Measurements from ENCODE around the gene PPM1H. TPM values are rescaled to one million over a fixed set of nuclear protein-coding genes. Genes with fewer than 3 reads are reported as not detected.
A peak's percentile ranks its signal among the peaks of the same experiment; 100 is the strongest.
"Not testable (repeated sequence)": the region's sequence is repeated elsewhere in the genome, so short reads cannot be mapped to it uniquely, and the experiment has no call there.

The PPM1H gene
- total RNA-seq, 1 donor from 2014 or later = 8.5 TPM

DNA sequence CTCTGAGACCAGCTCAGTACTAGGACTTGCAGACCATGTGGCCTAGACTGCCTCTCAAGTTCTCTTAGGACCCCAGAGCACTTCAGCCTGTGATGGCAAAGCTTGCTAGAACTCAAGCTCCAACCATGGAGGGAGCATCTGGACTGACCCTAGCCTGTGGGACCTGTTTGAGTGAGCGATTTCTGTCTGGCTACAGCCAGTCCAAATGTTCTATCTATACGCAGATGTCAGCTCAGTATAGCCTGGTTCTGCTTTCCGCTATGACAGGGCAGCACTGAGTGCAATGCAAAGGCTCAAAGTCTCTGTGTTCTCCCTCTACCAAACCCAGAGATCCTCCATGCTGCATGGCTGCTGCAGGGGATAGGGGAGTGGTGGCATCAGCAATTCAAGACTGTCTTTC, 20.7 kb upstream of the PPM1H start:
- intact Hi-C loops (cut with micrococcal nuclease) = no loop called here
- no peak for ATAC-seq
- DNase-seq = no peak

DNA sequence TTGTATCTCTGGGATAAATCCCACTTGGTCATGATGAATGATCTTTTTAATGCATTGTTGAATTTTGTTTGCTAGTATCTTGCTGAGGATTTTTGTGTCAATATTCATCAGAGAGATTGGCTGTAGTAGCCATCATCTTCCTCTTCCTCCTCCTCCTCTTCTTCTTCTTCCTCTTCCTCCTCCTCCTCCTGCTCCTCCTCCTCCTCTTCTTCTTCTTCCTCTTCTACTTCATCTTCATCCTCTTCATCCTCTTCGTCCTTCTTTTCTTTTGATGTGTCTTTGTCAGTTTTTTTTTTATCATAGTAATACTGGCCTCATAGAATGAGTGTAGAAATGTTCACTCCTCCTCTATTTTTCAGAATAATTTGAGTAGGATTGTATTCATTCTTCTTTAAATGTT, 15.4 kb upstream of the PPM1H start:
- ATAC-seq (no peak), DNase-seq (no peak)
- intact Hi-C loops (cut with micrococcal nuclease) = no loop called here

DNA sequence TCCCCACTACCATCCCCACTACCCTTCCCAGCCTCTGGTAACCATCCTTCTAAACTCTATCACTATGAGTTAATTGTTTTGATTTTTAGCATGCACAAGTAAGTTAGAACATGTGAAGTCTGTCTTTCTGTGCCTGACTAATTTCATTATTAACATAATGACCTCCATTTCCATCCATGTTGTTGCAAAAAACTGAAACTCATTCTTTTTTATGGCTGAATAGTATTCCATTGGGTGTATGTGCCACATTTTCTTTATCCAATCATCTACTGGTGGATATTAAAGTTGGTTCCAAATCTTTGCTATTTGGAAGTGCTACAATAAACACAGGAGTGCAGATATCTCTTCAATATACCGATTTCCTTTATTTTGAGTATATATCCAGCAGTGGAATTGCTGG, 13.2 kb upstream of the PPM1H start:
- no peak for DNase-seq
- intact Hi-C loops (cut with micrococcal nuclease) = no loop called here
- no peak for ATAC-seq

DNA sequence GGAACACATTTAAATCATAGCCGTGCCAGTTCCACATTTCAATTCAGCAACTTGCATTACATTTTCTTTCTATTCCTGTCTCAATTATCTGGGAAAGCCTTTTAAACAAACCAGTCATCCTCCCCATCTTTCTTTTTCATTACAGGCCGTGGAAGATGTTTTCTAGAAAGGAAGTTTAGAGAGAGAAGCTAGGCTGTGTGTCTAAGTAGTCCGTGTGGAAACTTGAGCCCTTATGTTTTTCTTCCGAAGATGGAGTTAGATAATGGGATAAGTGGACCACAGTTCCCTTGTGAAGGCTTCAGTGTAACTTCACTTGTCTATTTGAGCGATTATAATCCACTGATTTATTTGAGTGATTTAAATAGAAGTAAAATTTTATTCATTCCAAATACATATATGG, 12.4 kb upstream of the PPM1H start:
- no peak for ATAC-seq
- intact Hi-C loops (cut with micrococcal nuclease) = no loop called here
- DNase-seq = no peak

- intact Hi-C loops (cut with micrococcal nuclease) = no loop called here
- no peak for ATAC-seq
- no peak for DNase-seq
Measured at GRCh38 chr12:62943779-62944395, 8.9 kb upstream of the PPM1H start.

GRCh38 chr12:62942316-62942715, 7.4 kb upstream of the PPM1H start:
- intact Hi-C loops (cut with micrococcal nuclease); ATAC-seq: not testable (repeated sequence)

GRCh38 chr12:62934239-62934798, 631 bp downstream of the PPM1H start:
- peak; percentile 79 for ATAC-seq
- peak; percentile 70 for DNase-seq
- intact Hi-C loops (cut with micrococcal nuclease) = loop anchor here (10.0 kb wide), 1 partner anchor 120 kb away; no protein-coding TSS in a partner anchor

More at GRCh38 chr12:62942316-62942715, 7.4 kb upstream of the PPM1H start:
- not testable (repeated sequence) for DNase-seq

GRCh38 chr12:62933602-62934238, 1.2 kb downstream of the PPM1H start:
- ATAC-seq = peak; percentile 20
- intact Hi-C loops (cut with micrococcal nuclease) = loop anchor here (10.0 kb wide), 1 partner anchor 119 kb away; no protein-coding TSS in a partner anchor
- peak; percentile 35 for DNase-seq

DNA sequence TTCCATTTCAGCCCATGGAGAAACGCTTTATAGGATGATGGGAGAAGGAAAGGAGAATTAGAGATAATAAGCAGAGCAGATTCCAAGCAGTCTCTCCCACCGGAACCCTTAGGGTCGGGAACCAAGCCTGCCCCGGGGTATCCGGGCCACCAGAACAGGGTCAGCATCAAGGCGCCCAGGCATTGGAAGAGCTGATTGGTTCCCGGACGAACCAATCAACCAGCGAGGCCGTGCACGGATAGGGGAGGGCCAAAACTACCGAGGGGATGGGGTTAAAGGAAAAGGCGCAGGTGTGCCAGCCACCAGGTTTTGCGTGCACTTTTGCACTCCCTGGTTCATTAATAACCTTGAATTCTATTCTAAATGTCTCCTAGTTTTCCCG, 1.7 kb downstream of the PPM1H start:
- intact Hi-C loops (cut with micrococcal nuclease) = loop anchor here (10.0 kb wide), 1 partner anchor 118 kb away; no protein-coding TSS in a partner anchor
- ATAC-seq = peak; percentile 62
- peak; percentile 52 for DNase-seq

GRCh38 chr12:62931477-62931876, 3.5 kb downstream of the PPM1H start:
- no peak for DNase-seq
- intact Hi-C loops (cut with micrococcal nuclease) = loop anchor here (10.0 kb wide), 1 partner anchor 117 kb away; no protein-coding TSS in a partner anchor
- ATAC-seq = no peak

DNA sequence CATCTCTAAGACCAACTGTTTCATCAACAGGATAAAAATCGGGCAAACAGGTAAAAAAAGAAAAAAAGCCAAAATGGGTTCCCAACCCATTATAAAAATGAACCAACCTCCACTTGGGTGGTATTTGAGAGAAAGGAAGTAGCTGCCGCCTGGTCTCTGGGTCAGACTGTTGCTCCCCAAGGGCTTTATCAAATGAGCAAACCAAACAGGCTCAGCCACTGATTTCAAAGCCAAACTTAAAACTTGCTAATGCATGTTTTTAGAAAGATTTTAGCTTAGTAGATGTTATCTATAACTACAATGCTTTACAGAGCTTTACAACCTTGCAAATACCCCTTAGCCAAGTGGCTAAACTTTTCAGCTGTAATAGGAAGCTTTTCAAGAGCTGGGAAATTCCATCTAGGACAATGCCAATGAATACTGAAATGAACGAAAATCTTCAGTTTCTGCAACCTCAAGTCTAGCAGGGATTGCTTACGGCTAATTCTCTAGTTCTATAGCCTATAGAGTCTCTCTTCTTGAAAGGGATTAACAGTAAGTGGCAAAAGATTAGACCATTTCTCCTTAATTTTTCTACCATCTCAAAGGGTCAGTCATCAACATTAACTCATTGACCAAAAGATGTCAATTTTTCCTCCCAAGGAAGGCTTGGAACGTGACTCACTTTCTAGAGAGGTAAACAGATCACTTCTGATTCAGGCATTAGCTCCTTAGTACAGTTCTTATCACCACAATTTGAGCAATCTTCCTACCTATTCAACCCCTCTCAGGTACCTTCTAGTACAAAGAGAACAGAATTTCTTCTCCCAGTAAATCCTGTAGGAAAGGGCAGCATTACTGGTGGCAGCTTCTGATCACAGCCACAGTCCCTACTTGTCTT, 4.2 kb downstream of the PPM1H start:
- ATAC-seq (no peak), DNase-seq (no peak)
- intact Hi-C loops (cut with micrococcal nuclease) = loop anchor here (10.0 kb wide), 1 partner anchor 116 kb away; no protein-coding TSS in a partner anchor

GRCh38 chr12:62928632-62929031, 6.3 kb downstream of the PPM1H start:
- DNase-seq = no peak
- no peak for ATAC-seq
- intact Hi-C loops (cut with micrococcal nuclease) = no loop called here

- intact Hi-C loops (cut with micrococcal nuclease) = no loop called here
- no peak for ATAC-seq
- no peak for DNase-seq
Measured at GRCh38 chr12:62925680-62926079, 9.3 kb downstream of the PPM1H start.

- DNase-seq (no peak), ATAC-seq (no peak)
- intact Hi-C loops (cut with micrococcal nuclease) = no loop called here
Measured at GRCh38 chr12:62924084-62924483, 10.9 kb downstream of the PPM1H start.

- DNase-seq (no peak), ATAC-seq (no peak)
- intact Hi-C loops (cut with micrococcal nuclease) = no loop called here
Measured at GRCh38 chr12:62922539-62922938, 12.4 kb downstream of the PPM1H start.

GRCh38 chr12:62919838-62920237, 15.1 kb downstream of the PPM1H start:
- ATAC-seq (peak; percentile 88), DNase-seq (peak; percentile 28)
- intact Hi-C loops (cut with micrococcal nuclease) = no loop called here

DNA sequence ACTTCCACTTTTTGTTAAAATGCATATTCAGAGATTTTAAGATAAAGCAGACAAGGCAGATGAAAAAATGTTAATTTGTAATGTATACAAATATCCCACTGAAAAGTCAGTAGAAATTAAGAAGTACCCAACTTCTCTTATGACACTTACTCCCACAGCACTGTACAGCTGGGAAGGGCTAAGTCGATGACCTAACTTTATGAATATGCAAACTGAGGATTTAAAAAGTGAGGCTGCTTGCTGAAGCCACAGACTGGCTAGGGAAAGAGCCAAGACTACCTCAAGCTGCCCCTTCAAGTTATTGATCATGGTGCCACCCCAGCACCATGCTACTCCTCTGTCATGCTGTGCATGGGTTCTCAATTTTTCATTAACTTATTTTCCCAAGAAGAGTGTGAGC, 17.0 kb downstream of the PPM1H start:
- intact Hi-C loops (cut with micrococcal nuclease) = no loop called here
- DNase-seq (no peak), ATAC-seq (no peak)

DNA sequence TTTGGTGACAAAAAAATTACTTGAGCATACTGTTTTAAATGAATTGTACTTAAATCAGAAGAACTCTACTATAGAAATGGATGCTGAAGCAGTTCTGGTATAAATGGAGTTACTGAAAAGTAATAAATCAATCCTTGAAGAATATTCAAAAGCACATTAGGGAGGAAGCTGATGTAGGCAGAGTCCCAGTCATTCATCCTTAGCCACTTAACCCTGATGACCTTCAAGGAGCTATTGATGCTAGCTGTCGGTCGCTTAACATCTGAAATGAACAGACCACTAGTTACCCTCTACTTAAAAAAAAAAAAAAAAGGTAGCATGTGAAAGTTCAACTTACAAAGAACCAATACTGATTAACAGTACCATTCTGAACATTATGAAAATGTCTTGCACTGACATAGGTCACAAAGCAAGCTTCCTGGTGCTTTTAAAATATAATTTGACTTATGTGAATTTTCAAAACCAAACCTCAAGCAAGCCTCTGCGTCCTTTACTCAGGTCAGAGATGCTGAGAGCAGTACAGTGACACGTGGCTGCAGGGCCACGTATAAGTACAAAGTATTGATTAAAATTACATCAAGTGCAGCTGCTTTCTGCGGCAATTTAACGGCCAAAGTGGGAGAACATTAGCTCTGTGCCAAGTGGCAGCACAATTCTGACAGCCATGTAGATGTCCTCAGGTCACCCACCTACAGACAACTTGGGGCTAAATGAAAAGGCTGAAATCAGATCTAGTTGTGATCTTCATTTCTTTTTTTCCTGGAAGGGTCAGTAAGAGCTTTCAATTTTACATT, 18.1 kb downstream of the PPM1H start:
- ATAC-seq (no peak), DNase-seq (no peak)
- intact Hi-C loops (cut with micrococcal nuclease) = no loop called here

GRCh38 chr12:62915204-62915529, 19.8 kb downstream of the PPM1H start:
- DNase-seq = peak; percentile 55
- ATAC-seq = peak; percentile 84
- intact Hi-C loops (cut with micrococcal nuclease) = no loop called here
